ENCODE data around the gene NLGN1. TPM values are rescaled to one million over a fixed set of nuclear protein-coding genes. Genes with fewer than 3 reads are reported as not detected.

Gene NLGN1
- total RNA-seq, 4 donors from 2014 or later, result 2.2 to 5.8 (median 3.0) TPM

DNA sequence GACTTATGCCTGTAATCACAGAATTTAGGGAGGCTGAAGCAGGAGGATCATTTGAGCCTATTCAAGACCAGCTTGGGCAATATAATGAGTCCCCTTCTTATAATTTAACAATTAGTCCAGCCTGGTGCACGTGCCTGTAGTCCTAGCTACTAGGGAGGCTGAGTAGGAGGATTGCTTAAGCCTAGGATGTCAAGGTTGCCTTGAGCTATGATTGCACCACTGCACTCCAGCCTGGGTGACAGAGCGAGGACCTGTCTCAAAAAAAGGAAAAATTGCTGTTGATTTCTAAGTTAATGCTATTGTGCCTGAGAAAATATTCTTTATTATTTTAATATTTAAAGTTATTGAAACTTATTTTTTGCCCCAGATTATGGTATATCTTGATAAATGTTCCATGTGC is 159.0 kb downstream of the NLGN1 start:
- TF ChIP-seq POLR2A (IDR thresholded peaks at IDR 0.05) (no peak), POLR2AphosphoS5 (IDR thresholded peaks at IDR 0.05) (no peak), EP300 (IDR thresholded peaks at IDR 0.05) (no peak)
- TF ChIP-seq, protein P1, sequence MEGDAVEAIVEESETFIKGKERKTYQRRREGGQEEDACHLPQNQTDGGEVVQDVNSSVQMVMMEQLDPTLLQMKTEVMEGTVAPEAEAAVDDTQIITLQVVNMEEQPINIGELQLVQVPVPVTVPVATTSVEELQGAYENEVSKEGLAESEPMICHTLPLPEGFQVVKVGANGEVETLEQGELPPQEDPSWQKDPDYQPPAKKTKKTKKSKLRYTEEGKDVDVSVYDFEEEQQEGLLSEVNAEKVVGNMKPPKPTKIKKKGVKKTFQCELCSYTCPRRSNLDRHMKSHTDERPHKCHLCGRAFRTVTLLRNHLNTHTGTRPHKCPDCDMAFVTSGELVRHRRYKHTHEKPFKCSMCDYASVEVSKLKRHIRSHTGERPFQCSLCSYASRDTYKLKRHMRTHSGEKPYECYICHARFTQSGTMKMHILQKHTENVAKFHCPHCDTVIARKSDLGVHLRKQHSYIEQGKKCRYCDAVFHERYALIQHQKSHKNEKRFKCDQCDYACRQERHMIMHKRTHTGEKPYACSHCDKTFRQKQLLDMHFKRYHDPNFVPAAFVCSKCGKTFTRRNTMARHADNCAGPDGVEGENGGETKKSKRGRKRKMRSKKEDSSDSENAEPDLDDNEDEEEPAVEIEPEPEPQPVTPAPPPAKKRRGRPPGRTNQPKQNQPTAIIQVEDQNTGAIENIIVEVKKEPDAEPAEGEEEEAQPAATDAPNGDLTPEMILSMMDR (IDR thresholded peaks at IDR 0.05), result no peak
- DNase-seq (ENCODE audit: low spot score in 2 of 2), result no peak
- Histone ChIP-seq H3K27me3 (no peaks in the 10 kb centered on the region), H3K36me3 (no peaks in the 10 kb centered on the region), H3K9me3 (no peaks in the 10 kb centered on the region), H3K4me1 (peaks cover 3% of the 10 kb centered on the region), H3K27ac (no peak overlapping the region), H3K4me3 (no peak overlapping the region)
- WGBS, result 61% methylated on average over 2 of the region's 2 CpGs

DNA sequence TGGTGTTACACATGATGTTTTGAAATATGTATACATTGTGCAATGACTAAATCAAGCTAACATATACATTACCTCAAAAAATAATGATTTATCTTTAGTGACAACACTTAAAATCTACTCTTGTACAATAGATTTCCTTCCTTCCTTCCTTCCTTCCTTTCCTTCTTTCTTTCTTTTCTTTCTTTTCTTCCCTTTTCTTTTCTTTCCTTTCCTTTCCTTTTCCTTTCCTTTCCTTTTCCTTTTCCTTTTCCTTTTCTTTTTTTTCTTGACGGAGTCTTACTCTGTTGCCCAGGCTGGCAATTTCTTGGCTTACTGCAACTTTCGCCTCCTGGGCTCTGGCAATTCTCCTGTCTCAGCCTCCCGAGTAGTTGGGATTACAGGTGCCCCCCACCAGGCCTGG is 170.5 kb downstream of the NLGN1 start:
- H3K27me3 ChIP-seq, result no peaks in the 10 kb centered on the region
- no peaks in the 10 kb centered on the region for H3K9me3 ChIP-seq
- no peaks in the 10 kb centered on the region for H3K4me1 ChIP-seq

DNA sequence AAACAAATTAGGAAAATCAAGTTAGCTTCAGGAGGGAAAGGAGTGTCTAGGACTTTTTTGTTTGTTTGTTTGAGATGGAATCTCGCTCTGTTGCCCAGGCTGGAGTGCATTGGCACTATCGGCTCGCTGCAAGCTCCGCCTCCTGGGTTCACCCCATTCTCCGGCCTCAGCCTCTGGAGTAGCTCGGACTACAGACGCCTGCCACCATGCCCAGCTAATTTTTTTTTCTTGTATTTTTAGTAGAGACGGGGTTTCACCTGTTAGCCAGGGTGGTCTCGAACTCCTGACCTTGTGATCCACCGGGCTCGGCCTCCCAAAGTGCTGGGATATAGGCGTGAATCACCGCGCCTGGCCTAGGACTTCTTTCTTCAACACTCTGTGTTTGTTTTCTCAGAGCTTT is 171.1 kb downstream of the NLGN1 start:
- no peaks in the 10 kb centered on the region for H3K9me3 ChIP-seq

More for the DNA sequence above, 170.5 kb downstream of the NLGN1 start:
- DNase-seq (ENCODE audit: low spot score in 2 of 2), result no peak
- no peak overlapping the region for H3K4me3 ChIP-seq
- H3K36me3 ChIP-seq, result no peaks in the 10 kb centered on the region
- 89% methylated on average over 3 of the region's 3 CpGs for WGBS
- TF ChIP-seq, protein P1 (IDR thresholded peaks at IDR 0.05), result no peak
- TF ChIP-seq EP300 (IDR thresholded peaks at IDR 0.05) (no peak), POLR2AphosphoS5 (IDR thresholded peaks at IDR 0.05) (no peak), POLR2A (IDR thresholded peaks at IDR 0.05) (no peak)
- H3K27ac ChIP-seq, result no peak overlapping the region

DNA sequence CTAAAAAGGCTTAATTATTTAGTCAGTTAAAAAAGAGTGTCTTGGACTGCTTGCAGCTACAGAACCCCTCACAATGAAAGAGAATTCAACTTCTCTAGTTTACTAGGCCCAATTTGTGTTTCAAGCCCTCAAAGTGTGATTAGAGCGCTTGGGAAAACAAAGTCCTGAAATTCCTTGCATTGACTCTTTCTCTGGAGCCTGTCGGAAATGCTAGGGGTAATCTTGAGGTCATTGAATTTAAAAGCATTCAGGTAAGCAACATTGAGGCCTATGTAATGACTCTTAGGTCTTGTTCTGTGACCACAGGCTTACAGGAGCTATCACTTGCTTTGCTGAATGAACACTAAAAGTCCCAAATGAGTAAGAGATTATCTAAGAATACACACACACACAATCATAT is 186.0 kb downstream of the NLGN1 start:
- peaks cover 10% of the 10 kb centered on the region for H3K4me1 ChIP-seq
- no peak overlapping the region for H3K4me3 ChIP-seq
- peaks cover 11% of the 10 kb centered on the region for H3K27me3 ChIP-seq
- H3K9me3 ChIP-seq, result no peaks in the 10 kb centered on the region
- DNase-seq (ENCODE audit: low spot score in 2 of 2), result no peak
- WGBS, result 95% methylated on average over 2 of the region's 2 CpGs
- TF ChIP-seq POLR2AphosphoS5 (IDR thresholded peaks at IDR 0.05) (no peak), EP300 (IDR thresholded peaks at IDR 0.05) (no peak), POLR2A (IDR thresholded peaks at IDR 0.05) (no peak)
- TF ChIP-seq, protein P1 (IDR thresholded peaks at IDR 0.05), result no peak
- H3K36me3 ChIP-seq, result no peaks in the 10 kb centered on the region
- no peak overlapping the region for H3K27ac ChIP-seq

More for the DNA sequence above, 171.1 kb downstream of the NLGN1 start:
- 92% methylated on average over 14 of the region's 14 CpGs for WGBS
- Histone ChIP-seq H3K4me3 (no peak overlapping the region), H3K4me1 (no peaks in the 10 kb centered on the region), H3K27me3 (no peaks in the 10 kb centered on the region), H3K36me3 (no peaks in the 10 kb centered on the region), H3K27ac (no peak overlapping the region)
- no peak for TF ChIP-seq POLR2A (IDR thresholded peaks at IDR 0.05)
- TF ChIP-seq, protein P1 (IDR thresholded peaks at IDR 0.05), result no peak
- TF ChIP-seq POLR2AphosphoS5 (IDR thresholded peaks at IDR 0.05), result no peak
- no peak for TF ChIP-seq EP300 (IDR thresholded peaks at IDR 0.05)
- no peak for DNase-seq (ENCODE audit: low spot score in 2 of 2)

DNA sequence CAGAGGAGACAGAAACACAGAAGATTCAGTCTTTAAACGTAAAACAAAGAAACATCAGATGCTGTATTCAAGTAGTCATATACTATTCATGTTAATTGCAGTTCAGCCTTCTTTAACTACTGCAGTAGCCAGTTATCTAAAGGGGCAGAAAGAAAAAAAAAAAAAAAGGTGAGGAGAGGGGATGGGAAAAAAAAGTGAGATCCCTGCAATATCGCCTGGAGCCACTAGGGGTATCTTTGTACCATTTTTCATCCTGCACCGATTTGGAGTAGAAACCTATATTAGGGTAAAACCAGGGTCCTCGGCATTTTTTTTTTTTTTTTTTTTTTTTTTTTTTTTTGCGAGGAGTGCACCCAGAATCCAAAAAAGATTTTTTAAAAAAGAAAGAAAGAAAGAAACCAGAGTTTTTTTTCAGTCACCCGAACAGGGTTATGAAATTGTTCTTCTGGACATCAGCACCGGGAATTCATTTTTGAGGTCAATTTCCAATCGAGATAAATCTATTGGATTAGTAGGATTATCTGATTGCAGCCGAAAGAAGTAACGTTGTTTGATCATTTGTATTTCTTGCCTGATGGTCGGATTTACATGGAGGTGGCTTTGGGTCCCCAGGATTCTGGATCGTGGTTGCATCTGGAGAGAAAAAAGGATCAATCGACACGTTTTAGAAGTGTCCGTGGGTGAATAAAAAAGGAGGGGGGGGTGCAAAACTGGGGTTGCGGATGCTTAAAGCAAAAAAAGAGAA is 186.7 kb downstream of the NLGN1 start:
- Histone ChIP-seq H3K9me3 (no peaks in the 10 kb centered on the region), H3K4me3 (peak overlapping the region; percentile 45), H3K36me3 (no peaks in the 10 kb centered on the region), H3K4me1 (peaks cover 10% of the 10 kb centered on the region), H3K27me3 (peaks cover 11% of the 10 kb centered on the region), H3K27ac (no peak overlapping the region)
- WGBS, result 9% methylated on average over 16 of the region's 16 CpGs
- TF ChIP-seq, protein P1 (IDR thresholded peaks at IDR 0.05), result peak in 1 of 2 donors; percentile 33
- TF ChIP-seq POLR2AphosphoS5 (IDR thresholded peaks at IDR 0.05), result no peak
- DNase-seq (ENCODE audit: low spot score in 2 of 2), result no peak

Measured in suprapubic skin (tissue), 4 donors.